GM12878 (cell line): Measurements from ENCODE around the gene HIRA.

ENCODE experiments used
- CUX1 ChIP-seq: IDR thresholded peaks from 2 replicates; pipeline ENCODE4 v1.6.1; 2012; ENCODE audit warnings: improper control_type of control experiment, low read depth, low read length; ENCODE audit not compliant: insufficient replicate concordance
- EP300 ChIP-seq, 2 experiments: fragments of 150-350 bp in 1 of 2; IDR thresholded peaks; 2 replicates each; pipeline ENCODE4 v1.6.1; 2011 to 2012; ENCODE audit warnings: low read depth in 2 of 2, low read length in 2 of 2, borderline replicate concordance in 1 of 2, improper control_type of control experiment in 1 of 2, inconsistent platforms in 1 of 2; ENCODE audit not compliant: control insufficient read depth in 1 of 2
- EZH2 ChIP-seq: IDR thresholded peaks from 2 replicates; pipeline ENCODE4 v1.6.1; 2012; ENCODE audit warnings: low read depth, mild to moderate bottlenecking, control low read depth, inconsistent platforms, low read length, borderline replicate concordance; ENCODE audit not compliant: control insufficient read depth
- FOXM1 ChIP-seq: IDR thresholded peaks from 2 replicates; pipeline ENCODE4 v1.6.1; 2012; ENCODE audit warnings: low read depth, mild to moderate bottlenecking, inconsistent platforms, low read length, moderate library complexity
- KAT2A ChIP-seq: conservative IDR thresholded peaks from 2 replicates; pipeline ENCODE4 v1.6.1; 2011; ENCODE audit warnings: low read depth, low read length; ENCODE audit not compliant: control insufficient read depth
- MEF2A ChIP-seq: IDR thresholded peaks from 2 replicates; pipeline ENCODE4 v1.6.1; 2011; ENCODE audit warnings: low read depth, mild to moderate bottlenecking, low read length, moderate library complexity; ENCODE audit not compliant: insufficient read depth
- POLR2A ChIP-seq: IDR thresholded peaks from 2 replicates; pipeline ENCODE4 v1.6.1; 2011; ENCODE audit warnings: low read depth, mild to moderate bottlenecking, low read length
- SMARCA5 ChIP-seq: fragments of 450-650 bp; IDR thresholded peaks from 2 replicates; pipeline ENCODE4 v1.6.1; 2017; ENCODE audit warnings: mild to moderate bottlenecking
- TAF1 ChIP-seq: IDR thresholded peaks from 2 replicates; pipeline ENCODE4 v1.6.1; 2011; ENCODE audit warnings: mild to moderate bottlenecking, low read depth, low read length, borderline replicate concordance
- YY1 ChIP-seq: IDR thresholded peaks from 2 replicates; pipeline ENCODE4 v1.6.1; 2011; ENCODE audit warnings: low read depth, mild to moderate bottlenecking, low read length
- ZBTB11 ChIP-seq: fragments of 450-650 bp; formaldehyde crosslinking; IDR thresholded peaks from 2 replicates; pipeline ENCODE4 v1.5.0; 2022; ENCODE audit warnings: mild to moderate bottlenecking, missing genetic modification characterization
- ZNF274 ChIP-seq: IDR thresholded peaks from one replicate; pipeline ENCODE4 v1.8.0; 2011; ENCODE audit not compliant: insufficient read length, insufficient read depth
- TF ChIP-seq, protein P1 (sequence below), 3 experiments: IDR thresholded peaks in 2 of 3; conservative IDR thresholded peaks in 1 of 3; 2 replicates each; pipeline ENCODE4 v1.5.1; 2011; ENCODE audit warnings: low read depth in 3 of 3, low read length in 3 of 3, mild to moderate bottlenecking in 3 of 3, control low read depth in 2 of 3, moderate library complexity in 2 of 3, inconsistent platforms in 1 of 3, mixed read lengths in 1 of 3; ENCODE audit not compliant: control insufficient read depth in 2 of 3, insufficient read depth in 1 of 3; ENCODE audit errors: extremely low read depth in 1 of 3
- TF ChIP-seq, protein P2 (sequence below): IDR thresholded peaks from 2 replicates; pipeline ENCODE4 v1.6.1; 2012; ENCODE audit warnings: low read depth, low read length, improper control_type of control experiment

- no peak for TF ChIP-seq SMARCA5
- no peak for TF ChIP-seq YY1
- TF ChIP-seq EZH2: no peak
- no peak for TF ChIP-seq ZBTB11
- no peak for TF ChIP-seq ZNF274
- TF ChIP-seq KAT2A: no peak
- no peak for TF ChIP-seq EP300 (IDR thresholded peaks at IDR 0.05; ENCODE audit: borderline replicate concordance in 1 of 2, control insufficient read depth in 1 of 2, low read depth in 2 of 2, low read length in 2 of 2)
- TF ChIP-seq MEF2A: no peak
- TF ChIP-seq FOXM1: no peak
- TF ChIP-seq, protein P1, sequence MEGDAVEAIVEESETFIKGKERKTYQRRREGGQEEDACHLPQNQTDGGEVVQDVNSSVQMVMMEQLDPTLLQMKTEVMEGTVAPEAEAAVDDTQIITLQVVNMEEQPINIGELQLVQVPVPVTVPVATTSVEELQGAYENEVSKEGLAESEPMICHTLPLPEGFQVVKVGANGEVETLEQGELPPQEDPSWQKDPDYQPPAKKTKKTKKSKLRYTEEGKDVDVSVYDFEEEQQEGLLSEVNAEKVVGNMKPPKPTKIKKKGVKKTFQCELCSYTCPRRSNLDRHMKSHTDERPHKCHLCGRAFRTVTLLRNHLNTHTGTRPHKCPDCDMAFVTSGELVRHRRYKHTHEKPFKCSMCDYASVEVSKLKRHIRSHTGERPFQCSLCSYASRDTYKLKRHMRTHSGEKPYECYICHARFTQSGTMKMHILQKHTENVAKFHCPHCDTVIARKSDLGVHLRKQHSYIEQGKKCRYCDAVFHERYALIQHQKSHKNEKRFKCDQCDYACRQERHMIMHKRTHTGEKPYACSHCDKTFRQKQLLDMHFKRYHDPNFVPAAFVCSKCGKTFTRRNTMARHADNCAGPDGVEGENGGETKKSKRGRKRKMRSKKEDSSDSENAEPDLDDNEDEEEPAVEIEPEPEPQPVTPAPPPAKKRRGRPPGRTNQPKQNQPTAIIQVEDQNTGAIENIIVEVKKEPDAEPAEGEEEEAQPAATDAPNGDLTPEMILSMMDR (IDR thresholded peaks at IDR 0.05 in 2 of 3, conservative IDR thresholded peaks at IDR 0.05 in 1 of 3; ENCODE audit: control insufficient read depth in 2 of 3, extremely low read depth in 1 of 3, insufficient read depth in 1 of 3, low read depth in 3 of 3, low read length in 3 of 3): no peak
- TF ChIP-seq TAF1: no peak
- no peak for TF ChIP-seq POLR2A
- TF ChIP-seq, protein P2, sequence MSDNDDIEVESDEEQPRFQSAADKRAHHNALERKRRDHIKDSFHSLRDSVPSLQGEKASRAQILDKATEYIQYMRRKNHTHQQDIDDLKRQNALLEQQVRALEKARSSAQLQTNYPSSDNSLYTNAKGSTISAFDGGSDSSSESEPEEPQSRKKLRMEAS: no peak
- no peak for TF ChIP-seq CUX1
Observed at GRCh38 chr22:19446603-19447329, 15.2 kb upstream of the HIRA start.
